Thoracic aorta (tissue), 2 donors: Measurements from ENCODE around the gene ADTRP. TPM values are rescaled to one million over a fixed set of nuclear protein-coding genes. Genes with fewer than 3 reads are reported as not detected.

ENCODE experiments used
- ATAC-seq: fragments of 150-250 bp; one replicate; pipeline ENCODE4 v1.8.0; 2017; ENCODE audit warnings: low read depth; ENCODE audit not compliant: insufficient number of reproducible peaks, low FRiP score
- DNase-seq: peaks from one replicate; pipeline ENCODE4 v3.0.0-alpha.2; 2020; ENCODE audit warnings: low spot score
- H3K27ac ChIP-seq, 2 donors: fragments of 200-600 bp; sonication (generic); 1 replicate in 1 of 2; 2 replicates in 1 of 2; pipeline ENCODE4 v1.5.1; 2016; ENCODE audit warnings: mild to moderate bottlenecking in 2 of 2, moderate library complexity in 2 of 2
- H3K27me3 ChIP-seq: fragments of 200-600 bp; sonication (generic); replicated peaks from 2 replicates; pipeline ENCODE4 v1.6.0; 2016; ENCODE audit warnings: mild to moderate bottlenecking; ENCODE audit not compliant: insufficient read depth
- H3K36me3 ChIP-seq: fragments of 200-600 bp; sonication (generic); one replicate; pipeline ENCODE4 v1.5.1; 2016
- H3K4me1 ChIP-seq, 2 donors: fragments of 200-600 bp; sonication (generic); 1 replicate in 1 of 2; 2 replicates in 1 of 2; pipeline versions ENCODE4 v1.5.1 to v1.6.0; 2016; ENCODE audit warnings: low read depth in 2 of 2, mild to moderate bottlenecking in 1 of 2; ENCODE audit not compliant: control insufficient read depth in 1 of 2
- H3K4me3 ChIP-seq: fragments of 200-600 bp; sonication (generic); 2 replicates; pipeline ENCODE4 v1.5.1; 2016; ENCODE audit warnings: mild to moderate bottlenecking
- H3K9me3 ChIP-seq: fragments of 200-600 bp; sonication (generic); 2 replicates; pipeline ENCODE4 v1.5.1; 2016
- total RNA-seq, 2 donors: library from RNA; depleted of rRNA; stranded (reverse); fragments of >200 nt; gene quantifications; one replicate each; pipeline versions ENCODE4 v1.1.0 to v1.2.3, GENCODE V29; 2016
- TF ChIP-seq, protein P1 (sequence below): fragments of 200-600 bp; sonication (generic); IDR thresholded peaks from one replicate; pipeline ENCODE4 v1.5.1; 2019; ENCODE audit warnings: antibody characterized with exemption

ADTRP gene
- total RNA-seq, 2 donors from 2014 or later, result not detected

DNA sequence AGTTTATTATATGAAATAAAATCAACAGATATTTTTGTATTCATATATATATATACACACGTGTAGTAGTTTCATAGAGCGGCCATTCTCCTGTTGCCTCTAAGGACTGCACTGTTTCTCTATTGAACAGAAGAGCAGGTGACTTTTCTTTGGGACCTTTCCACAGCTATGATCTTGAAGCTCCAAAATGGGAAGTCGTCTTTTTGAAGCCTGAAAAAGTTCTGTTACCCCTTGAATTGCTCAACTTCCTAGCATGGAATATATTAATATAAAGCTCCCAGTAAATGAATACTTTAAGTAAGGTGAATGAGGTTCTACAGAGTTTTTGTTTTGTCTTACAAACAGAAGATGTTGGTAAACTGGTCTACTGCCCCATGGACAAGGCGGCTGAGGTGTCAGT lies 42.2 kb upstream of the ADTRP start:
- H3K4me1 ChIP-seq, result no peaks in the 10 kb centered on the region
- DNase-seq (no peak), ATAC-seq (no peak)
- no peaks in the 10 kb centered on the region for H3K36me3 ChIP-seq
- TF ChIP-seq, protein P1, sequence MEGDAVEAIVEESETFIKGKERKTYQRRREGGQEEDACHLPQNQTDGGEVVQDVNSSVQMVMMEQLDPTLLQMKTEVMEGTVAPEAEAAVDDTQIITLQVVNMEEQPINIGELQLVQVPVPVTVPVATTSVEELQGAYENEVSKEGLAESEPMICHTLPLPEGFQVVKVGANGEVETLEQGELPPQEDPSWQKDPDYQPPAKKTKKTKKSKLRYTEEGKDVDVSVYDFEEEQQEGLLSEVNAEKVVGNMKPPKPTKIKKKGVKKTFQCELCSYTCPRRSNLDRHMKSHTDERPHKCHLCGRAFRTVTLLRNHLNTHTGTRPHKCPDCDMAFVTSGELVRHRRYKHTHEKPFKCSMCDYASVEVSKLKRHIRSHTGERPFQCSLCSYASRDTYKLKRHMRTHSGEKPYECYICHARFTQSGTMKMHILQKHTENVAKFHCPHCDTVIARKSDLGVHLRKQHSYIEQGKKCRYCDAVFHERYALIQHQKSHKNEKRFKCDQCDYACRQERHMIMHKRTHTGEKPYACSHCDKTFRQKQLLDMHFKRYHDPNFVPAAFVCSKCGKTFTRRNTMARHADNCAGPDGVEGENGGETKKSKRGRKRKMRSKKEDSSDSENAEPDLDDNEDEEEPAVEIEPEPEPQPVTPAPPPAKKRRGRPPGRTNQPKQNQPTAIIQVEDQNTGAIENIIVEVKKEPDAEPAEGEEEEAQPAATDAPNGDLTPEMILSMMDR, result no peak
- no peak overlapping the region for H3K27ac ChIP-seq
- no peaks in the 10 kb centered on the region for H3K9me3 ChIP-seq
- H3K27me3 ChIP-seq, result no peaks in the 10 kb centered on the region
- no peak overlapping the region for H3K4me3 ChIP-seq

DNA sequence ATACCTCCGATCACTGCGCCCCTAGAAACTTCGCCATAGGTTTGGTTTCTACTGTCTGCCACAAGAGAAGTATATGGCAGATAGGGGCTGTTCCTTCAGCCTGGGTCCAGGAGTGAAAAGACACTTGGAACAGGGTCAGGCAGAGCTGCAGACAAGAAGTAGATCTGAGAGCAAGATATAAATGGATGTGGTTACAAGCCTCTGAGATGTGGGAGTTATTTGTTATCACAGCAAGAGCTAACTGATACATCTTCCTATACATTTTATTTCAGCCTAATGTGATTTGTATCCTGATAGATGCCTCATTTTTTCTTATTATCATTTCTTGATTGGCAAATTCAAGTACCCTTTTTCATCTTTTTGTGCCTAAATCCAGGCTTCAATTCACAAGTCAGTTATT lies 40.9 kb upstream of the ADTRP start:
- no peak overlapping the region for H3K27ac ChIP-seq
- H3K9me3 ChIP-seq, result no peaks in the 10 kb centered on the region
- no peaks in the 10 kb centered on the region for H3K36me3 ChIP-seq
- no peak for DNase-seq
- no peak overlapping the region for H3K4me3 ChIP-seq
- H3K27me3 ChIP-seq, result no peaks in the 10 kb centered on the region
- ATAC-seq, result no peak
- TF ChIP-seq, protein P1, result no peak
- peaks cover 0 to 7% of the 10 kb centered on the region in 2 donors for H3K4me1 ChIP-seq

DNA sequence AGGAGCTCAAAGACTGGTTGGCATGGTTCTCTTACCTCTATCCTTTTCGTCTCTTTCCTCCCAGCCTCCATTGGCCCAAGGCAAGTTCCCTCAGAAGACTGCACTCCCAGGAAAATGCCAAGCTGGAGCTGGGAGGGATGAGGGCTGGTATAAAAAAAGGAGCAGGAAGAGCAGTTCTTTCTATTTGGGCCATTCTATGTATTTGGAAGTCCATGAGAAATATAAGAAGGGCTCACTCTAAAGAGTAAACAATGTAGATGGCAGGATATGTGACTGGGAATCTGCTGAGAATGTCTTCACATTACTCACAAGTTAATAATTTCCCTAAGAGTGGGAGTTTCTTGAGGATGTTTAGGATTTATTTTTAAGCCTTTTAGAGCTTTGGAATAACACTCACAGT lies 36.6 kb upstream of the ADTRP start:
- Histone ChIP-seq H3K36me3 (no peaks in the 10 kb centered on the region), H3K27ac (no peak overlapping the region), H3K4me1 (peaks cover 7 to 15% of the 10 kb centered on the region in 2 donors), H3K4me3 (no peak overlapping the region), H3K27me3 (no peaks in the 10 kb centered on the region), H3K9me3 (no peaks in the 10 kb centered on the region)
- DNase-seq (no peak), ATAC-seq (no peak)
- TF ChIP-seq, protein P1, result no peak

DNA sequence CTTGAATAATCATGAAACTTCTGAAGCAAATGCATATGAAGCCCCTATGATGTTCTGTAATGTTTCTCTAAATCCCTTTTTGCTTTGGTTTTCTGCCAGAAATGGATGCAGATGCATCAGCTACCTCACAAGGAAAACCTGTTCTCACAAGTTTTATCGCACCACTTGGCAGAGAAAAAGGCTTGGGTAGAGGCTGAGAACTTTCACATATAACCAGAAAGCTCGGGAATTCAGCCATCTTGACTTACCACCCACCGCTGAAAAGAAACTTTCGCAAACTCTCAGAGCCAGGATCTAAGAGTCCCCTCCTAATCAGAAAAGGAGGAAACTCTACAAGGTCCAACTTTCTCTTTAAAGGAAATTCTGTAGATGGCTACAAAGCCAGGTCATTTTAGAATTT lies 36.2 kb upstream of the ADTRP start:
- no peak for DNase-seq
- Histone ChIP-seq H3K27me3 (no peaks in the 10 kb centered on the region), H3K36me3 (no peaks in the 10 kb centered on the region), H3K4me1 (peaks cover 7 to 20% of the 10 kb centered on the region in 2 donors), H3K9me3 (no peaks in the 10 kb centered on the region), H3K4me3 (no peak overlapping the region), H3K27ac (no peak overlapping the region)
- TF ChIP-seq, protein P1, result no peak
- no peak for ATAC-seq

DNA sequence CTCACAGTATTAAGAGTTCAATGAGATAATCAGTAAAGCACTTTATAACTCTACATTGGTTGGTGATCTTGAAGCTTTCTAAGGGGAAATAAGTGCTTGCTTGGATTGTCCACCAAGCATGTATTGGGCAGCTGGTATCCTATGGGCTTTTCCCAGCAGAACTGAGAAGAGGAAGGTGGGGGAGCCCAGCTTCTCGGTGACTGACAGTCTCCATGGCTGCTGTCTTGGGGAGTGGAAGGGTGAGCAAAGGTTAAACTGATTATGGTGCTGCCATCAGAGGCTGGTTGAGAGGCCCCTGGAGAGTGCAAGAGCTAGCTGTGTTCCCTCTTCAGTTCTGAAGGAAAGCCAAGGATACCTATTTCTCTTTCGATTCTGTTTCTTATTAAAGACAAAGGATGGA lies 35.5 kb upstream of the ADTRP start:
- ATAC-seq (no peak), DNase-seq (no peak)
- Histone ChIP-seq H3K9me3 (no peaks in the 10 kb centered on the region), H3K36me3 (no peaks in the 10 kb centered on the region), H3K4me1 (peaks cover 7 to 27% of the 10 kb centered on the region in 2 donors), H3K4me3 (no peak overlapping the region), H3K27me3 (no peaks in the 10 kb centered on the region), H3K27ac (no peak overlapping the region)
- TF ChIP-seq, protein P1, result no peak
